ENCODE measurements around the gene PRR16. TPM values are rescaled to one million over a fixed set of nuclear protein-coding genes. Genes with fewer than 3 reads are reported as not detected.

Gene PRR16
- total RNA-seq, 1 experiment from 2014 or later = 0.42 TPM

GRCh38 chr5:120602033-120602432, 137.9 kb downstream of the PRR16 start:
- ATAC-seq (no peak), DNase-seq (ENCODE audit: low spot score) (no peak)
- Mint-ChIP-seq H3K36me3 (no peaks in the 10 kb centered on the region), H3K27ac (no peak overlapping the region), H3K4me1 (0 out of 2 replicates have a peak, but pooled peaks cover 4% of the 10 kb centered on the region), H3K4me3 (no peak overlapping the region), H3K27me3 (ENCODE audit: low read depth) (peaks cover 14% of the 10 kb centered on the region), H3K9me3 (peaks cover 9% of the 10 kb centered on the region)
- ChIA-PET CTCF (no interaction called here), POLR2A (no interaction called here)
- TF ChIP-seq NR1H2 (CRISPR knock-in tag; IDR thresholded peaks at IDR 0.05) = no peak
- TF ChIP-seq ZNF416 (CRISPR knock-in tag; IDR thresholded peaks at IDR 0.05) = no peak
- no peak for TF ChIP-seq PRRX2 (CRISPR knock-in tag; IDR thresholded peaks at IDR 0.05)
- TF ChIP-seq AFF4 (CRISPR knock-in tag; IDR thresholded peaks at IDR 0.05; ENCODE audit: borderline replicate concordance) = no peak
- no peak for TF ChIP-seq FOXJ3 (CRISPR knock-in tag; IDR thresholded peaks at IDR 0.05; ENCODE audit: borderline replicate concordance)
- TF ChIP-seq ZSCAN18 (CRISPR knock-in tag; IDR thresholded peaks at IDR 0.05) = no peak
- TF ChIP-seq NFE2L1 (CRISPR knock-in tag; IDR thresholded peaks at IDR 0.05) = no peak
- no peak for TF ChIP-seq ATF6 (CRISPR knock-in tag; IDR thresholded peaks at IDR 0.05)
- TF ChIP-seq TEAD4 (CRISPR knock-in tag; IDR thresholded peaks at IDR 0.05) = no peak
- no peak for TF ChIP-seq E2F1 (CRISPR knock-in tag; IDR thresholded peaks at IDR 0.05)
- no peak for TF ChIP-seq TEAD1 (CRISPR knock-in tag; IDR thresholded peaks at IDR 0.05)
- TF ChIP-seq FOXP1 (CRISPR knock-in tag; IDR thresholded peaks at IDR 0.05; ENCODE audit: borderline replicate concordance) = no peak
- no peak for TF ChIP-seq ATF3 (CRISPR knock-in tag; conservative IDR thresholded peaks at IDR 0.05)
- TF ChIP-seq FOXK1 (CRISPR knock-in tag; IDR thresholded peaks at IDR 0.05) = no peak
- TF ChIP-seq CBFB (CRISPR knock-in tag; IDR thresholded peaks at IDR 0.05; ENCODE audit: low read depth) = no peak

GRCh38 chr5:120604884-120605283, 140.8 kb downstream of the PRR16 start:
- H3K9me3 Mint-ChIP-seq = peaks cover 9% of the 10 kb centered on the region
- peaks cover 14% of the 10 kb centered on the region for H3K27me3 Mint-ChIP-seq (ENCODE audit: low read depth)
- ATAC-seq (no peak), DNase-seq (ENCODE audit: low spot score) (no peak)
- no peak overlapping the region for H3K27ac Mint-ChIP-seq
- 0 out of 2 replicates have a peak, but pooled peaks cover 4% of the 10 kb centered on the region for H3K4me1 Mint-ChIP-seq
- H3K36me3 Mint-ChIP-seq = no peaks in the 10 kb centered on the region
- POLR2A ChIA-PET = no interaction called here
- CTCF ChIA-PET = no interaction called here
- H3K4me3 Mint-ChIP-seq = no peak overlapping the region
- no peak for TF ChIP-seq ETV6 (CRISPR knock-in tag; IDR thresholded peaks at IDR 0.05)
- no peak for TF ChIP-seq CDX4 (CRISPR knock-in tag; IDR thresholded peaks at IDR 0.05; ENCODE audit: borderline replicate concordance)
- no peak for TF ChIP-seq NFE2L1 (CRISPR knock-in tag; IDR thresholded peaks at IDR 0.05)
- TF ChIP-seq MLX (CRISPR knock-in tag; IDR thresholded peaks at IDR 0.05) = no peak
- no peak for TF ChIP-seq USF2 (CRISPR knock-in tag; IDR thresholded peaks at IDR 0.05)
- TF ChIP-seq E2F5 (CRISPR knock-in tag; IDR thresholded peaks at IDR 0.05) = no peak
- TF ChIP-seq ATF2 (CRISPR knock-in tag; IDR thresholded peaks at IDR 0.05; ENCODE audit: borderline replicate concordance, low read depth) = no peak
- no peak for TF ChIP-seq SOX15 (CRISPR knock-in tag; IDR thresholded peaks at IDR 0.05)
- TF ChIP-seq ZNF232 (CRISPR knock-in tag; IDR thresholded peaks at IDR 0.05) = no peak

Data from WTC11 (cell line).